GM10266 (cell line): ENCODE data around the gene ZNF592.

Source experiments
- DNase-seq: peaks from one replicate; pipeline ENCODE4 v3.0.0; 2012; ENCODE audit errors: extremely low spot score
- TF ChIP-seq, protein P1 (sequence below): IDR thresholded peaks from 2 replicates; pipeline ENCODE4 v1.5.1; 2012; ENCODE audit warnings: mild to moderate bottlenecking, low read depth; ENCODE audit not compliant: control insufficient read depth, insufficient read depth; ENCODE audit errors: missing control alignments

ZNF592 gene

GRCh38 chr15:84766461-84767035 is 18.2 kb downstream of the ZNF592 start:
- DNase-seq = no peak
- TF ChIP-seq, protein P1, sequence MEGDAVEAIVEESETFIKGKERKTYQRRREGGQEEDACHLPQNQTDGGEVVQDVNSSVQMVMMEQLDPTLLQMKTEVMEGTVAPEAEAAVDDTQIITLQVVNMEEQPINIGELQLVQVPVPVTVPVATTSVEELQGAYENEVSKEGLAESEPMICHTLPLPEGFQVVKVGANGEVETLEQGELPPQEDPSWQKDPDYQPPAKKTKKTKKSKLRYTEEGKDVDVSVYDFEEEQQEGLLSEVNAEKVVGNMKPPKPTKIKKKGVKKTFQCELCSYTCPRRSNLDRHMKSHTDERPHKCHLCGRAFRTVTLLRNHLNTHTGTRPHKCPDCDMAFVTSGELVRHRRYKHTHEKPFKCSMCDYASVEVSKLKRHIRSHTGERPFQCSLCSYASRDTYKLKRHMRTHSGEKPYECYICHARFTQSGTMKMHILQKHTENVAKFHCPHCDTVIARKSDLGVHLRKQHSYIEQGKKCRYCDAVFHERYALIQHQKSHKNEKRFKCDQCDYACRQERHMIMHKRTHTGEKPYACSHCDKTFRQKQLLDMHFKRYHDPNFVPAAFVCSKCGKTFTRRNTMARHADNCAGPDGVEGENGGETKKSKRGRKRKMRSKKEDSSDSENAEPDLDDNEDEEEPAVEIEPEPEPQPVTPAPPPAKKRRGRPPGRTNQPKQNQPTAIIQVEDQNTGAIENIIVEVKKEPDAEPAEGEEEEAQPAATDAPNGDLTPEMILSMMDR = no peak

- TF ChIP-seq, protein P1 = no peak
- no peak for DNase-seq
Measured at GRCh38 chr15:84772031-84772430, 23.6 kb downstream of the ZNF592 start.

DNA sequence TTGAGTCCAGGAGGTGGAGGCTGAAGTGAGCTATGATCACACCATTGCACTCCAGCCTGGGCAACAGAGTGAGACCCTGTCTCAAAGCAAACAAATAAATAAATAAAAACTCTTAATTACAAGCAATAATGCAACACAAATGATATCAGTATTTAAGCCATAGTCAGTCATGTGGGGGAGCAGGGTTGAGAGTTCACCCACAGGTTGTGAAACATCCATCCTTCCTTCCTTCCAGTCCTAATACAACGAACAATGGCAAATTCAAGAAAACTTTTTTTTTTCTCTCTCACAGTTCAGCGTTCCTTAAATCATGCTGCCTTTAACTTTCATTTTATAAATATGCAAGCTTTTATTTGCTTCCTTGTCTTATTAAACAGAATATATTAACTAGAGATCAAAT is 24.1 kb downstream of the ZNF592 start:
- TF ChIP-seq, protein P1 = no peak
- no peak for DNase-seq

DNA sequence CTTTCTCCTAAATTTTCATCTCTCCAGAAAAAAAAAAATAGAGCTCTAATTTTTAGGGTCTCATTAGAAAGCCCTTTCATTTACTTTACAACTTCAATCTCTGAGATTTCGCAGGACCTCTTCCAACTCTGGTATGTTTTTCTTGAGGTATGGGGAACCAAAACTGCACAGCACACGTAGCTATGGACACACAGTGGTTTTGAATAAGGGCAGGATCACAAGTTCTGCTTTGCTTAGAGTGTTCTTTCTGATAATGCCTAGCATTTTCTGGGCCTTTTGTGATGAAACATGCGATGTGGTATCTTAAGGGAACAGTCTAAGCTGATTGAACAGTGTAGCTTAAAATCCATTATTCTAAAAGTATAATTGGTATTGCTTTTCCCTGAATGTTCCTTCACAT is 25.3 kb downstream of the ZNF592 start:
- no peak for DNase-seq
- TF ChIP-seq, protein P1 = no peak

DNA sequence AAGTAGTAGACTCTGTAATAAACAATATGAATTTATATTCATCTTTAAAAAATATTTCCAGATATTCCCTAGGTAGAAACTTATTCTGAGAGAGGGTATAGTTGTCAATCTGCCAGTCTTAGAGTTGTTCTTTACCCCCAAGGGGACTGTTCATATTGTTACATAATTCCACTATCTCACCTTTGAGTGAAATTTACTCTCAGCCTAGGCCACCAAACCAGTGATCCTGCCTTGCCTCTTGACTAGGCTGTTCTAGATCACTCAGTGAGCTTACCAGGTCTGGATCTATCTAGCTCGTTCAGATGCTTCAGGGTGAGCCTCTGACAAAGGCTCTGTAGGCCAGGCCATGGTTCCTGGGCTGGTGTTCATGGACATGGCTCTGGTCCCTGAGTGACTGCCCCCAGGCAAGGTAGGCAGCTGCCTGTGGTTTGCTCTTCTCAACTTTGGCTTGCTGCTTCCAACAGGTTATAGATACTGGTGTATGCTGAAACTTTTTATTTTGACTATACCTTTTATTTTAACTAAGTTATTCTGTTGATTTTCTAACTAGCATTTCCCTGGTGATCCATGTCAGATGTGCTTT is 27.6 kb downstream of the ZNF592 start:
- no peak for DNase-seq
- TF ChIP-seq, protein P1 = no peak

DNA sequence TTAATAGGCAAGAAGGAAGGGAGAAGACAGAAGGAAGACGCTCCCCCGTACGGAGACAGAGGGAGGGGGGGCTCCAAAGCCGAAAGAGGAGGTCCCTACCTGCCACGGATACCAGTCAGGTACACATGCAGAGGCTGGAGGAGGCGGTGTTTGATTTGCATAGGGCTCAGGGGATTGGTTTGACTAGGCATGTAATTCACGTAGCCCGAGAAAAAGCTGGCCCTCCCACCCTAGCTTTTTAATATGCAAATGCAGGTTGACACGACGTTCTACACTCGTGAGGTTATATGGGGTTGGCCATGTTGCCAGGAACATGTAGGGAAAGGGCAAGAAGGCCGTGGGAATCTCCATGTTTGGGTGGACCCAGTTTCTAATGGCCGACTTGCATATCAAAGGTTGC is 29.8 kb downstream of the ZNF592 start:
- TF ChIP-seq, protein P1 = no peak
- no peak for DNase-seq

DNA sequence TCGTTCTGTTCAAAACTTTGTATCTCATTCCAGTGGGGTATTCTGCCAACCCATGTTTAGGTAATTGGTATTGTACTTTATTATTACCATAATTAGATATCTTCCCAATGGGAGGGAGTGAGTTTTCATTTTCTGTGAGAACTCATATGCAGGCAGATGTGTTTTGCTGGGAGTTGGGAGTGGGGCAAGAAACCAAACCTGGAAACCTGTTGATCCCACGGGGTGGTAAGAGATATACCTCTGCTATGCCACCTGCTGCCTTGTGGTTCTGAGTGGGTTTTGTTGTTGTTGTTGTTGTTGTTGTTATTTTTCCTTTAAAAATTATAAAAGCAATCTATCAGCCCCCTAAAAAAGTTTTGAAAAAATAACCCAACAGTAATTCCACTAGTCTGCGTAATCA is 32.1 kb downstream of the ZNF592 start:
- TF ChIP-seq, protein P1 = no peak
- DNase-seq = no peak
